Endothelial cell of umbilical vein (primary cell): ENCODE results near the gene SVIL. TPM values are rescaled to one million over a fixed set of nuclear protein-coding genes. Genes with fewer than 3 reads are reported as not detected.

ENCODE experiments used
- Bru-seq: library from RNA; stranded (reverse); fragments of 400-500 nt; gene quantifications from one replicate; lab custom pipeline; 2021; lab: Mats Ljungman, UMichigan
- BruChase-seq, 2 experiments: library from RNA; stranded (reverse); fragments of 400-500 nt; gene quantifications; one replicate each; lab custom pipeline; 2021; lab: Mats Ljungman, UMichigan
- BruUV-seq: library from RNA; stranded (reverse); fragments of 400-500 nt; replicated peaks from 2 replicates; lab custom pipeline; 2021; lab: Mats Ljungman, UMichigan
- CTCF ChIA-PET: fragments of 300-600, 350-600 bp; sonication (Branson Sonifier 250); formaldehyde crosslinking; loops from one replicate; lab custom pipeline; 2021; ENCODE audit warnings: antibody characterized with exemption, inconsistent platforms; lab: Charles Lee
- POLR2A ChIA-PET: fragments of 300-600, 350-600 bp; sonication (Branson Sonifier 250); formaldehyde crosslinking; loops from one replicate; lab custom pipeline; 2021; ENCODE audit warnings: antibody characterized with exemption, inconsistent platforms; lab: Charles Lee
- DNase-seq: peaks from one replicate; pipeline ENCODE4 v3.0.0-alpha.2; 2011; ENCODE audit warnings: low read depth, low spot score
- FAIRE-seq: peaks from 2 replicates; lab custom pipeline; 2011; peaks lifted over from hg19 to GRCh38; lab: Jason Lieb, UNC
- H2AFZ ChIP-seq: 2 replicates; pipeline ENCODE4 v1.6.0; 2012; ENCODE audit warnings: low read depth, low read length, control low read depth, inconsistent platforms
- H3K27ac ChIP-seq: 2 replicates; pipeline ENCODE4 v1.5.1; 2011; ENCODE audit warnings: low read depth, mild to moderate bottlenecking, control low read depth, low read length, moderate library complexity; ENCODE audit not compliant: insufficient read depth
- H3K27me3 ChIP-seq, 2 experiments: 2 replicates each; pipeline versions ENCODE4 v1.6.0 to v1.6.1; 2011; ENCODE audit warnings: low read length in 2 of 2, mixed read lengths in 1 of 2; ENCODE audit not compliant: control insufficient read depth in 2 of 2, insufficient read depth in 2 of 2
- H3K36me3 ChIP-seq, 2 experiments: 2 replicates in 1 of 2; 3 replicates in 1 of 2; pipeline ENCODE4 v1.5.1; 2011; ENCODE audit warnings: low read length in 2 of 2, mild to moderate bottlenecking in 1 of 2, moderate library complexity in 1 of 2; ENCODE audit not compliant: control insufficient read depth in 2 of 2, insufficient read depth in 2 of 2; ENCODE audit errors: extremely low read depth in 1 of 2
- H3K4me1 ChIP-seq: 3 replicates; pipeline ENCODE4 v1.5.1; 2011; ENCODE audit warnings: mild to moderate bottlenecking, low read length; ENCODE audit not compliant: control insufficient read depth, insufficient read depth; ENCODE audit errors: extremely low read depth
- H3K4me2 ChIP-seq: 2 replicates; pipeline ENCODE4 v1.6.1; 2011; ENCODE audit warnings: low read length, control low read depth, mixed read lengths; ENCODE audit not compliant: insufficient read depth
- H3K4me3 ChIP-seq, 3 experiments: fragments of 200-600 bp in 1 of 3; sonication (generic), shearing (Covaris generic) in 1 of 3; replicated peaks in 1 of 3; 2 replicates each; pipeline ENCODE4 v1.5.1; 2011 to 2016; ENCODE audit warnings: control low read depth in 3 of 3, low read length in 3 of 3, mild to moderate bottlenecking in 2 of 3, inconsistent platforms in 1 of 3, low read depth in 1 of 3, moderate library complexity in 1 of 3; ENCODE audit not compliant: insufficient read depth in 1 of 3
- H3K79me2 ChIP-seq: 2 replicates; pipeline ENCODE4 v1.6.0; 2012; ENCODE audit warnings: low read length, inconsistent platforms; ENCODE audit not compliant: control insufficient read depth, insufficient read depth
- H3K9ac ChIP-seq: replicated peaks from 2 replicates; pipeline ENCODE3; 2011; ENCODE audit warnings: low read length, control low read depth; ENCODE audit not compliant: insufficient read depth; ENCODE audit errors: extremely low read depth
- H3K9me1 ChIP-seq: replicated peaks from 3 replicates; pipeline ENCODE4 v1.6.0; 2011; ENCODE audit warnings: mild to moderate bottlenecking, low read length; ENCODE audit not compliant: control insufficient read depth, insufficient read depth; ENCODE audit errors: extremely low read depth
- H3K9me3 ChIP-seq: replicated peaks from 2 replicates; pipeline ENCODE4 v1.5.1; 2012; ENCODE audit warnings: low read length, inconsistent platforms; ENCODE audit not compliant: control insufficient read depth, insufficient read depth
- H4K20me1 ChIP-seq: replicated peaks from 2 replicates; pipeline ENCODE3; 2011; ENCODE audit warnings: mild to moderate bottlenecking, low read length; ENCODE audit not compliant: control insufficient read depth, insufficient read depth; ENCODE audit errors: extremely low read depth
- EZH2 ChIP-seq: IDR thresholded peaks from 2 replicates; pipeline ENCODE4 v1.6.1; 2012; ENCODE audit warnings: borderline replicate concordance, low read depth, mild to moderate bottlenecking, moderate library complexity, low read length, inconsistent platforms; ENCODE audit not compliant: severe bottlenecking
- FOS ChIP-seq: IDR thresholded peaks from 2 replicates; pipeline ENCODE4 v1.6.1; 2011; ENCODE audit warnings: mild to moderate bottlenecking, low read length, moderate library complexity, borderline replicate concordance; ENCODE audit not compliant: insufficient read depth
- JUN ChIP-seq: IDR thresholded peaks from 2 replicates; pipeline ENCODE4 v1.6.1; 2011; ENCODE audit warnings: borderline replicate concordance, low read depth; ENCODE audit not compliant: insufficient read length, insufficient read depth
- POLR2AphosphoS5 ChIP-seq: IDR thresholded peaks from 2 replicates; pipeline ENCODE4 v1.6.1; 2012; ENCODE audit warnings: low read depth, mild to moderate bottlenecking, control low read depth, low read length, moderate library complexity; ENCODE audit not compliant: insufficient read depth
- dilution Hi-C: fragments of 300-500 bp; cut with MboI; formaldehyde crosslinking; loops from one replicate; pipeline ENCODE4 v1.15.0; 2019; ENCODE audit warnings: low sequenced_read_pairs; ENCODE audit not compliant: extremely low pct_ligation_motif_present
- intact Hi-C: fragments of 100-400 bp; cut with micrococcal nuclease; formaldehyde crosslinking; loops from one replicate; pipeline ENCODE4 v1.10.0; 2022
- long read RNA-seq: library from polyadenylated mRNA; stranded (forward); transcript quantifications from one replicate; pipeline ENCODE4 v2.0.0, GENCODE V29; 2021
- polyA minus RNA-seq, 3 experiments: library from RNA; depleted of rRNA, polyadenylated mRNA; stranded (reverse); fragments of >200 nt; gene quantifications; 1 replicate in 1 of 3; 2 replicates in 2 of 3; pipeline ENCODE4 v1.2.3, GENCODE V29; 2011
- polyA plus RNA-seq, 4 experiments: library from polyadenylated mRNA; depleted of rRNA in 3 of 4; stranded (reverse) in 3 of 4; unstranded in 1 of 4; fragments of >200 nt; gene quantifications; 2 replicates each; pipeline versions ENCODE4 v1.2.1 to v1.2.3, GENCODE V29; 2011 to 2012; ENCODE audit warnings: missing spikeins in 1 of 4
- total RNA-seq: library from RNA; stranded (reverse); gene quantifications from 2 replicates; pipeline ENCODE4 v1.2.3, GENCODE V29; 2021

The SVIL gene, protein sequence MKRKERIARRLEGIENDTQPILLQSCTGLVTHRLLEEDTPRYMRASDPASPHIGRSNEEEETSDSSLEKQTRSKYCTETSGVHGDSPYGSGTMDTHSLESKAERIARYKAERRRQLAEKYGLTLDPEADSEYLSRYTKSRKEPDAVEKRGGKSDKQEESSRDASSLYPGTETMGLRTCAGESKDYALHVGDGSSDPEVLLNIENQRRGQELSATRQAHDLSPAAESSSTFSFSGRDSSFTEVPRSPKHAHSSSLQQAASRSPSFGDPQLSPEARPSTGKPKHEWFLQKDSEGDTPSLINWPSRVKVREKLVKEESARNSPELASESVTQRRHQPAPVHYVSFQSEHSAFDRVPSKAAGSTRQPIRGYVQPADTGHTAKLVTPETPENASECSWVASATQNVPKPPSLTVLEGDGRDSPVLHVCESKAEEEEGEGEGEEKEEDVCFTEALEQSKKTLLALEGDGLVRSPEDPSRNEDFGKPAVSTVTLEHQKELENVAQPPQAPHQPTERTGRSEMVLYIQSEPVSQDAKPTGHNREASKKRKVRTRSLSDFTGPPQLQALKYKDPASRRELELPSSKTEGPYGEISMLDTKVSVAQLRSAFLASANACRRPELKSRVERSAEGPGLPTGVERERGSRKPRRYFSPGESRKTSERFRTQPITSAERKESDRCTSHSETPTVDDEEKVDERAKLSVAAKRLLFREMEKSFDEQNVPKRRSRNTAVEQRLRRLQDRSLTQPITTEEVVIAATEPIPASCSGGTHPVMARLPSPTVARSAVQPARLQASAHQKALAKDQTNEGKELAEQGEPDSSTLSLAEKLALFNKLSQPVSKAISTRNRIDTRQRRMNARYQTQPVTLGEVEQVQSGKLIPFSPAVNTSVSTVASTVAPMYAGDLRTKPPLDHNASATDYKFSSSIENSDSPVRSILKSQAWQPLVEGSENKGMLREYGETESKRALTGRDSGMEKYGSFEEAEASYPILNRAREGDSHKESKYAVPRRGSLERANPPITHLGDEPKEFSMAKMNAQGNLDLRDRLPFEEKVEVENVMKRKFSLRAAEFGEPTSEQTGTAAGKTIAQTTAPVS (N-terminal part only)
- total RNA-seq (70.7 and 85.1 TPM in 2 replicates), polyA plus RNA-seq (11.5 and 22.6 TPM in 2 replicates), polyA minus RNA-seq (63.0 and 95.0 TPM in 2 replicates), Bru-seq, nascent RNA (percentile 90 among the genes with signal in this experiment), BruChase-seq, experiment 1, labeled RNA remaining after a 6-hour chase (percentile 83 among the genes with signal in this experiment), BruChase-seq, experiment 2, labeled RNA remaining after a 2-hour chase (percentile 82 among the genes with signal in this experiment)
- polyA plus RNA-seq (2011; cell fraction: cytosol; rRNA removed): 17.7 and 19.2 TPM in 2 replicates
- polyA plus RNA-seq (2011; cell fraction: nucleus; rRNA removed): 87.3 and 95.1 TPM in 2 replicates
- polyA plus RNA-seq (2012): 62.1 and 77.9 TPM in 2 replicates
- 9.1 TPM for polyA minus RNA-seq (2011; cell fraction: cytosol; rRNA and poly(A)+ RNA removed)
- 106 and 130 TPM in 2 replicates for polyA minus RNA-seq (2011; cell fraction: nucleus; rRNA and poly(A)+ RNA removed)
- long read RNA-seq, partial matches to known transcripts: 33 of 67 reads
- long read RNA-seq, other reads (novel, unspliced or antisense): 34 of 67 reads

GRCh38 chr10:29634764-29635625 is at the start of gene SVIL:
TSS of gene SVIL (minus strand) at chr10:29634971. CDS start at chr10:29555058, 79,913 bp downstream.
- dilution Hi-C loops: no loop called here
- intact Hi-C loops: loop anchor here (1.0 to 5.0 kb wide), 2 partner anchors 38 to 57 kb away; no protein-coding TSS in a partner anchor

More at GRCh38 chr10:29634764-29635625, at the start of gene SVIL:
- TF ChIP-seq EZH2: no peak
- peak; percentile 2 for TF ChIP-seq JUN
- TF ChIP-seq FOS: peak; percentile 73
- TF ChIP-seq POLR2AphosphoS5: no peak
- CTCF ChIA-PET: interaction anchor here (0.6 to 1.4 kb wide), 8 partner anchors 11 to 363 kb away, joined by 3 to 7 read pairs (median 3); no protein-coding TSS in a partner anchor
- DNase-seq (peak; percentile 67), FAIRE-seq (no peak)
- Histone ChIP-seq H3K36me3 (no peaks in the 10 kb centered on the region), H3K4me3 (no peak within 1 kb of the TSS), H2AFZ (no peak within 1 kb of the TSS), H3K27ac (peak within 1 kb of the TSS; percentile 93), H3K79me2 (peaks cover 4% of the 10 kb centered on the region), H4K20me1 (no peaks in the 10 kb centered on the region), H3K9ac (peak within 1 kb of the TSS; percentile 67), H3K27me3 (no peaks in the 10 kb centered on the region), H3K9me3 (no peaks in the 10 kb centered on the region), H3K4me1 (peaks cover 37% of the 10 kb centered on the region), H3K4me2 (peak within 1 kb of the TSS; percentile 86), H3K9me1 (no peaks in the 10 kb centered on the region)
- POLR2A ChIA-PET: no interaction called here
- BruUV-seq: TSS peak; percentile 29
